ENCODE results near the gene RANBP6.

GRCh38 chr9:6029604-6030274 lies 14.3 kb upstream of the RANBP6 start:
- no peak for TF ChIP-seq EP300 (IDR thresholded peaks at IDR 0.05)
- TF ChIP-seq CTCF (IDR thresholded peaks at IDR 0.05): no peak
- TF ChIP-seq POLR2A (IDR thresholded peaks at IDR 0.05): no peak

All from sigmoid colon (tissue), 4 donors.